ENCODE results near the gene NCAN.
A peak's percentile ranks its signal among the peaks of the same experiment; 100 is the strongest.

The NCAN gene

DNA sequence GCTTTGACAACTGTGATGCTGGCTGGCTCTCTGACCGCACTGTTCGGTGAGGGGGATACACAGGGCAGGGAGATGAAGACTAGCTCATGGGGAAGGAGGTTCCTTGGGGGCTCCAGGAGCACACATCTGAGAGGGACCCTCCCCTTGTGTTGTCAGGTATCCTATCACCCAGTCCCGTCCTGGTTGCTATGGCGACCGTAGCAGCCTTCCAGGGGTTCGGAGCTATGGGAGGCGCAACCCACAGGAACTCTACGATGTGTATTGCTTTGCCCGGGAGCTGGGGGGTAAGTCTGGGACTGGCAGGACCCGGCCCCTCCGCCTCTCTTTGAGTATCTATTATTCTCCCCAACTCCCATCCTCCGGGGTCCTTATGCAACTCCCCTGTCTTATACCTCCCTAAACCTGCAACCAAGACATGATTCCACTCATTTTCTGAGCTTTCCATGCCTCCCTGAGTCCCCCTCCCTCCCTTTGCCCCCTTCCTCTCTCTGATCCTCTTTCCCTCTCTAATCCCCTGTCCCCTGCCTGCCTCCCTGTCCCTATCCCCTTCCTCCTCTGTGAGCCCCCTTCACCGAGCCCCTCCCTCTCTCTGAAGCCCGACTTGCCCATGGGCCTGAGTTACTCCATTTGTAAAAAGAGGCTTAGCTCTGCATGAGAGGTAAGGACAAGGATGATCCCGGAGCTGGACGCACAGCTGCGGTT lies 12.5 kb downstream of the NCAN start:
- Histone ChIP-seq H3K27me3 (ENCODE audit: insufficient read depth, poor library complexity, severe bottlenecking) (peaks cover 17% of the 10 kb centered on the region), H3K4me3 (replicated peaks; ENCODE audit: insufficient read depth, low read length) (peak overlapping the region; percentile 26; the same call in 1 of the 2 replicates), H3K27ac (replicated peaks) (no peak overlapping the region)
- no peak for DNase-seq (ENCODE audit: low read depth in 1 of 2, low spot score in 1 of 2)
- TF ChIP-seq POLR2AphosphoS5 (IDR thresholded peaks at IDR 0.05; ENCODE audit: low read depth) (no peak), GABPA (IDR thresholded peaks at IDR 0.05; ENCODE audit: low read depth) (no peak)
- TF ChIP-seq, protein P1, sequence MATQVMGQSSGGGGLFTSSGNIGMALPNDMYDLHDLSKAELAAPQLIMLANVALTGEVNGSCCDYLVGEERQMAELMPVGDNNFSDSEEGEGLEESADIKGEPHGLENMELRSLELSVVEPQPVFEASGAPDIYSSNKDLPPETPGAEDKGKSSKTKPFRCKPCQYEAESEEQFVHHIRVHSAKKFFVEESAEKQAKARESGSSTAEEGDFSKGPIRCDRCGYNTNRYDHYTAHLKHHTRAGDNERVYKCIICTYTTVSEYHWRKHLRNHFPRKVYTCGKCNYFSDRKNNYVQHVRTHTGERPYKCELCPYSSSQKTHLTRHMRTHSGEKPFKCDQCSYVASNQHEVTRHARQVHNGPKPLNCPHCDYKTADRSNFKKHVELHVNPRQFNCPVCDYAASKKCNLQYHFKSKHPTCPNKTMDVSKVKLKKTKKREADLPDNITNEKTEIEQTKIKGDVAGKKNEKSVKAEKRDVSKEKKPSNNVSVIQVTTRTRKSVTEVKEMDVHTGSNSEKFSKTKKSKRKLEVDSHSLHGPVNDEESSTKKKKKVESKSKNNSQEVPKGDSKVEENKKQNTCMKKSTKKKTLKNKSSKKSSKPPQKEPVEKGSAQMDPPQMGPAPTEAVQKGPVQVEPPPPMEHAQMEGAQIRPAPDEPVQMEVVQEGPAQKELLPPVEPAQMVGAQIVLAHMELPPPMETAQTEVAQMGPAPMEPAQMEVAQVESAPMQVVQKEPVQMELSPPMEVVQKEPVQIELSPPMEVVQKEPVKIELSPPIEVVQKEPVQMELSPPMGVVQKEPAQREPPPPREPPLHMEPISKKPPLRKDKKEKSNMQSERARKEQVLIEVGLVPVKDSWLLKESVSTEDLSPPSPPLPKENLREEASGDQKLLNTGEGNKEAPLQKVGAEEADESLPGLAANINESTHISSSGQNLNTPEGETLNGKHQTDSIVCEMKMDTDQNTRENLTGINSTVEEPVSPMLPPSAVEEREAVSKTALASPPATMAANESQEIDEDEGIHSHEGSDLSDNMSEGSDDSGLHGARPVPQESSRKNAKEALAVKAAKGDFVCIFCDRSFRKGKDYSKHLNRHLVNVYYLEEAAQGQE (IDR thresholded peaks at IDR 0.05; ENCODE audit: insufficient replicate concordance, low read depth) = no peak

DNA sequence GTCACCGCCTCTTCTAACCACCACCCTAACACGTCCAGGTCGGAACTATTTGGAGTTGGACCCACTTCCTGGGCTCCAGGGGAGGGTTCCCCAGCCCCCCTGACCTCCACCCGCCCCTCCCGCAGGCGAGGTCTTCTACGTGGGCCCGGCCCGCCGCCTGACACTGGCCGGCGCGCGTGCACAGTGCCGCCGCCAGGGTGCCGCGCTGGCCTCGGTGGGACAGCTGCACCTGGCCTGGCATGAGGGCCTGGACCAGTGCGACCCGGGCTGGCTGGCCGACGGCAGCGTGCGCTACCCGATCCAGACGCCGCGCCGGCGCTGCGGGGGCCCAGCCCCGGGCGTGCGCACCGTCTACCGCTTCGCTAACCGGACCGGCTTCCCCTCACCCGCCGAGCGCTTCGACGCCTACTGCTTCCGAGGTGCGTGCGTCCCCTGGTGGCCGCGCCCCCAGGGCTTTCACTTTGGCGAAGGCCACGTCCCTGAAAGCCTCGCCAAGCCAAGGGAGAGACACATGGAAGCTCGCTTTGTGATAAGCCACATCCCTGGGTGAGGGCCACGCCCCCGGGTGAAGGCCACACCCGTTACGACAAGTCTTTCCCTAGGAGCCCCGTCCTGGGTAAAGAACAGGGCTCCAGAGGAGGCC lies 13.2 kb downstream of the NCAN start:
- Histone ChIP-seq H3K4me3 (replicated peaks; ENCODE audit: insufficient read depth, low read length) (peak overlapping the region; percentile 26), H3K27me3 (ENCODE audit: insufficient read depth, poor library complexity, severe bottlenecking) (peaks cover 17% of the 10 kb centered on the region), H3K27ac (replicated peaks) (no peak overlapping the region)
- DNase-seq (ENCODE audit: low read depth in 1 of 2, low spot score in 1 of 2) = peak; percentile 70 to 81
- TF ChIP-seq, protein P2, sequence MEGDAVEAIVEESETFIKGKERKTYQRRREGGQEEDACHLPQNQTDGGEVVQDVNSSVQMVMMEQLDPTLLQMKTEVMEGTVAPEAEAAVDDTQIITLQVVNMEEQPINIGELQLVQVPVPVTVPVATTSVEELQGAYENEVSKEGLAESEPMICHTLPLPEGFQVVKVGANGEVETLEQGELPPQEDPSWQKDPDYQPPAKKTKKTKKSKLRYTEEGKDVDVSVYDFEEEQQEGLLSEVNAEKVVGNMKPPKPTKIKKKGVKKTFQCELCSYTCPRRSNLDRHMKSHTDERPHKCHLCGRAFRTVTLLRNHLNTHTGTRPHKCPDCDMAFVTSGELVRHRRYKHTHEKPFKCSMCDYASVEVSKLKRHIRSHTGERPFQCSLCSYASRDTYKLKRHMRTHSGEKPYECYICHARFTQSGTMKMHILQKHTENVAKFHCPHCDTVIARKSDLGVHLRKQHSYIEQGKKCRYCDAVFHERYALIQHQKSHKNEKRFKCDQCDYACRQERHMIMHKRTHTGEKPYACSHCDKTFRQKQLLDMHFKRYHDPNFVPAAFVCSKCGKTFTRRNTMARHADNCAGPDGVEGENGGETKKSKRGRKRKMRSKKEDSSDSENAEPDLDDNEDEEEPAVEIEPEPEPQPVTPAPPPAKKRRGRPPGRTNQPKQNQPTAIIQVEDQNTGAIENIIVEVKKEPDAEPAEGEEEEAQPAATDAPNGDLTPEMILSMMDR (IDR thresholded peaks at IDR 0.05; ENCODE audit: insufficient read depth, low read length) = peak; percentile 59
- TF ChIP-seq SPI1 (IDR thresholded peaks at IDR 0.05; ENCODE audit: borderline replicate concordance, low read depth) = no peak

DNA sequence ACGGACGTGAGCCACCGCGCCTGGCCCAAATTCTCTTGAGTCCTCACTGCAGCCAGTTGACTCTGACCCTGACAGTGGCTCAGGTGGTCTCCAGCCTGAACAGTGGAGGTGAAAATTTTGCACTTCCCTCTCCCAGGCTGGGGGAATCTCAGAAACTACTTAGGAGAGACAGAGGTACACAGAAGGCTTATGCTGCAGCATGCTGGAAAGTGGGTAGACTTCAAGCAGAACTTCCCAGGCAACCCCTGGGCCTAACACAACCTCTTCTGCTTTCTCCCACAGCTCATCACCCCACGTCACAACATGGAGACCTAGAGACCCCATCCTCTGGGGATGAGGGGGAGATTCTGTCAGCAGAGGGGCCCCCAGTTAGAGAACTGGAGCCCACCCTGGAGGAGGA lies 14.4 kb downstream of the NCAN start:
- TF ChIP-seq SPI1 (IDR thresholded peaks at IDR 0.05; ENCODE audit: borderline replicate concordance, low read depth) (no peak), POLR2AphosphoS5 (IDR thresholded peaks at IDR 0.05; ENCODE audit: low read depth) (no peak), GABPA (IDR thresholded peaks at IDR 0.05; ENCODE audit: low read depth) (no peak)
- TF ChIP-seq, protein P1 (IDR thresholded peaks at IDR 0.05; ENCODE audit: insufficient replicate concordance, low read depth) = no peak
- TF ChIP-seq, protein P2 (IDR thresholded peaks at IDR 0.05; ENCODE audit: insufficient read depth, low read length) = no peak
- DNase-seq (ENCODE audit: low read depth in 1 of 2, low spot score in 1 of 2) = no peak
- Histone ChIP-seq H3K4me3 (replicated peaks; ENCODE audit: insufficient read depth, low read length) (no peak overlapping the region), H3K27ac (replicated peaks) (no peak overlapping the region), H3K27me3 (ENCODE audit: insufficient read depth, poor library complexity, severe bottlenecking) (peaks cover 17% of the 10 kb centered on the region)

DNA sequence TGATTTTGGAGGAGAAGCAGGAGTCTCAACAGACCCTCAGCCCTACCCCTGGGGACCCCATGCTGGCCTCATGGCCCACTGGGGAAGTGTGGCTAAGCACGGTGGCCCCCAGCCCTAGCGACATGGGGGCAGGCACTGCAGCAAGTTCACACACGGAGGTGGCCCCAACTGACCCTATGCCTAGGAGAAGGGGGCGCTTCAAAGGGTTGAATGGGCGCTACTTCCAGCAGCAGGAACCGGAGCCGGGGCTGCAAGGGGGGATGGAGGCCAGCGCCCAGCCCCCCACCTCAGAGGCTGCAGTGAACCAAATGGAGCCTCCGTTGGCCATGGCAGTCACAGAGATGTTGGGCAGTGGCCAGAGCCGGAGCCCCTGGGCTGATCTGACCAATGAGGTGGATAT lies 14.9 kb downstream of the NCAN start:
- TF ChIP-seq, protein P1 (IDR thresholded peaks at IDR 0.05; ENCODE audit: insufficient replicate concordance, low read depth) = no peak
- no peak for TF ChIP-seq GABPA (IDR thresholded peaks at IDR 0.05; ENCODE audit: low read depth)
- DNase-seq (ENCODE audit: low read depth in 1 of 2, low spot score in 1 of 2) = no peak
- peaks cover 17% of the 10 kb centered on the region for H3K27me3 ChIP-seq (ENCODE audit: insufficient read depth, poor library complexity, severe bottlenecking)

More for the DNA sequence above, 14.9 kb downstream of the NCAN start:
- Histone ChIP-seq H3K4me3 (replicated peaks; ENCODE audit: insufficient read depth, low read length) (no peak overlapping the region), H3K27ac (replicated peaks) (no peak overlapping the region)

Measured in HL-60 (cell line).